Adrenal gland (tissue), 12 donors: ENCODE results near the gene MUS81. TPM values are rescaled to one million over a fixed set of nuclear protein-coding genes. Genes with fewer than 3 reads are reported as not detected.
"Not testable (repeated sequence)": the region's sequence is repeated elsewhere in the genome, so short reads cannot be mapped to it uniquely, and the experiment has no call there.

Experiments used
- DNase-seq, 7 donors: peaks; one replicate each; pipeline ENCODE4 v3.0.0-alpha.2; 2019 to 2020
- H3K27ac ChIP-seq, 5 donors: fragments of 200-600 bp; sonication (generic) in 4 of 5; 1 replicate in 3 of 5; 2 replicates in 2 of 5; pipeline versions ENCODE4 v1.5.1 to v1.8.0; 2016 to 2020; ENCODE audit warnings: mild to moderate bottlenecking in 1 of 5
- H3K27me3 ChIP-seq: fragments of 200-600 bp; 2 replicates; pipeline ENCODE4 v1.8.0; 2021
- H3K36me3 ChIP-seq, 2 donors: fragments of 200-600 bp; replicated peaks in 1 of 2; 1 replicate in 1 of 2; 2 replicates in 1 of 2; pipeline versions ENCODE4 v1.5.1 to v1.8.0; 2018 to 2022
- H3K4me1 ChIP-seq, 2 donors: fragments of 200-600 bp; replicated peaks in 1 of 2; 1 replicate in 1 of 2; 2 replicates in 1 of 2; pipeline versions ENCODE4 v1.5.1 to v1.8.0; 2018 to 2021
- H3K4me3 ChIP-seq, 4 donors: fragments of 200-600 bp; sonication (generic) in 3 of 4; one replicate each; pipeline ENCODE4 v1.5.1; 2016 to 2018
- H3K9me3 ChIP-seq, 3 donors: fragments of 200-600 bp; sonication (generic) in 1 of 3; replicated peaks in 1 of 3; 1 replicate in 2 of 3; 2 replicates in 1 of 3; pipeline versions ENCODE4 v1.5.1 to v1.8.0; 2016 to 2021
- POLR2A ChIP-seq, 2 donors: fragments of 450-650 bp; IDR thresholded peaks; one replicate each; pipeline ENCODE4 v1.6.1; 2017; ENCODE audit warnings: antibody characterized with exemption in 2 of 2, mild to moderate bottlenecking in 2 of 2, moderate library complexity in 1 of 2
- WGBS, 4 donors: extraction: QIAGEN DNeasy Blood & Tissue Kit in 2 of 4; methylation state at CpG; one replicate each; pipeline versions ENCODE4 v1.1.5 to v1.1.7; 2013 to 2017; 5-methylcytosine and 5-hydroxymethylcytosine counted together
- intact Hi-C, 2 donors: fragments of 100-400 bp; cut with DNase I; formaldehyde crosslinking; loops; one replicate each; pipeline versions ENCODE4 v1.14.1 to v1.15.0; 2022 to 2023
- polyA plus RNA-seq, 3 donors: library from polyadenylated mRNA; stranded (reverse); fragments of 200-250 nt in 2 of 3; fragments of 350-450 nt in 1 of 3; fragmentation: Illumina TruSeq in 1 of 3; extraction: RNeasy Lipid Tissue Mini Kit (QIAGEN cat#74804) in 1 of 3; gene quantifications; one replicate each; pipeline ENCODE4 v1.2.3, GENCODE V29; 2013 to 2014
- total RNA-seq, 9 donors: library from RNA; depleted of rRNA in 4 of 9; stranded (reverse); fragments of >200 nt in 4 of 9; fragments of 120-200 nt in 1 of 9; fragmentation: NEBNext Ultra II Directional in 1 of 9; extraction: Animal tissue kit (Norgen Biotek cat#: 25700) in 1 of 9; gene quantifications; one replicate each; pipeline versions ENCODE4 v1.1.0 to v1.2.4, GENCODE V29; 2013 to 2023
- TF ChIP-seq, protein P1 (sequence below), 6 experiments: fragments of 450-650 bp in 4 of 6; fragments of 200-600 bp in 2 of 6; sonication (generic) in 1 of 6; IDR thresholded peaks; 1 replicate in 5 of 6; 2 replicates in 1 of 6; pipeline versions ENCODE4 v1.5.1 to v1.8.0; 2016 to 2021; ENCODE audit warnings: antibody characterized with exemption in 6 of 6, mild to moderate bottlenecking in 2 of 6, moderate library complexity in 1 of 6
- donor health status: healthy with polysubstance abuse.
- donor health status: Bipolar disorder and iron deficiency.
- donor health status: DM: yes; HTN: yes; CAD: no.
- donor health status: DM: no; HTN: no; CAD: no.
- donor health status: DM: no; HTN: no; CAD: no.
- donor health status: DM: yes; HTN: yes; CAD: no.

The MUS81 gene
- total and polyA plus RNA-seq, 12 donors: 16.1 to 147 (median 41.1) TPM

DNA sequence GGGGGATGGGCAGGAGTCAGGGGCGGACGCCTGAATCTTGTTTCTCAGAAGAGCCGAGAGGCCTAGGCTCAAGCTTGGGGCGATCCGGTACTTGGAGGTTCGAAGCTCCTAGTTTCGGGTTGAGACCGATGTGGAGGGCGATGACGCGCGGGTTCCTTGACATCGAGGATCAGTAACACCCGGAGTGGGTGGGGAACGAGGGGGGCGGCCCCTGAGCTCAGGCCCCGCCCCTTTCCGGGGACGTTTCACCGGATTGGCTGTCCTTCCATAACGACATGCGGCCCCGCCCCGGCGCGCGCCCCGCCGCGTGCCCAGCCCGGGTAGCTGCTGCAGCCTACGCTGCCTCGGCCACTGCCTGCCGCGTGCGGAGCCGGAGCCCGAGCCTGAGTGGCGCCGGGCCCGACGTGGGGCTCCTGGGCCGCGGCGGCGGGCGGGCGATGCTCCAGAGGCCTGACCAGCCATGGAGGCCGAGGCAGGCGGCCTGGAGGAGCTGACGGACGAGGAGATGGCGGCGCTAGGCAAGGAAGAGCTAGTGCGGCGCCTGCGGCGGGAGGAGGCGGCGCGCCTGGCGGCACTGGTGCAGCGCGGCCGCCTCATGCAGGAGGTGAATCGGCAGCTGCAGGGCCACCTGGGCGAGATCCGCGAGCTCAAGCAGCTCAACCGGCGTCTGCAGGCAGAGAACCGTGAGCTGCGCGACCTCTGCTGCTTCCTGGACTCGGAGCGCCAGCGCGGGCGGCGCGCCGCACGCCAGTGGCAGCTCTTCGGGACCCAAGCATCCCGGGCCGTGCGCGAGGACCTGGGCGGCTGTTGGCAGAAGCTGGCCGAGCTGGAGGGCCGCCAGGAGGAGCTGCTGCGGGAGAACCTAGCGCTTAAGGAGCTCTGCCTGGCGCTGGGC, 30.3 kb downstream of the MUS81 start, which contains the start of gene CCDC85B:
Gene CCDC85B, plus strand, starts transcription at position 350 of the 895 bp plus-strand sequence. Its CDS starts 111 bp downstream, at position 461.
- TF ChIP-seq, protein P1, sequence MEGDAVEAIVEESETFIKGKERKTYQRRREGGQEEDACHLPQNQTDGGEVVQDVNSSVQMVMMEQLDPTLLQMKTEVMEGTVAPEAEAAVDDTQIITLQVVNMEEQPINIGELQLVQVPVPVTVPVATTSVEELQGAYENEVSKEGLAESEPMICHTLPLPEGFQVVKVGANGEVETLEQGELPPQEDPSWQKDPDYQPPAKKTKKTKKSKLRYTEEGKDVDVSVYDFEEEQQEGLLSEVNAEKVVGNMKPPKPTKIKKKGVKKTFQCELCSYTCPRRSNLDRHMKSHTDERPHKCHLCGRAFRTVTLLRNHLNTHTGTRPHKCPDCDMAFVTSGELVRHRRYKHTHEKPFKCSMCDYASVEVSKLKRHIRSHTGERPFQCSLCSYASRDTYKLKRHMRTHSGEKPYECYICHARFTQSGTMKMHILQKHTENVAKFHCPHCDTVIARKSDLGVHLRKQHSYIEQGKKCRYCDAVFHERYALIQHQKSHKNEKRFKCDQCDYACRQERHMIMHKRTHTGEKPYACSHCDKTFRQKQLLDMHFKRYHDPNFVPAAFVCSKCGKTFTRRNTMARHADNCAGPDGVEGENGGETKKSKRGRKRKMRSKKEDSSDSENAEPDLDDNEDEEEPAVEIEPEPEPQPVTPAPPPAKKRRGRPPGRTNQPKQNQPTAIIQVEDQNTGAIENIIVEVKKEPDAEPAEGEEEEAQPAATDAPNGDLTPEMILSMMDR (IDR thresholded peaks at IDR 0.05): peak in 2 of 6 experiments; percentile 15 to 24
- TF ChIP-seq POLR2A (IDR thresholded peaks at IDR 0.05): peak; percentile 97 to 99

DNA sequence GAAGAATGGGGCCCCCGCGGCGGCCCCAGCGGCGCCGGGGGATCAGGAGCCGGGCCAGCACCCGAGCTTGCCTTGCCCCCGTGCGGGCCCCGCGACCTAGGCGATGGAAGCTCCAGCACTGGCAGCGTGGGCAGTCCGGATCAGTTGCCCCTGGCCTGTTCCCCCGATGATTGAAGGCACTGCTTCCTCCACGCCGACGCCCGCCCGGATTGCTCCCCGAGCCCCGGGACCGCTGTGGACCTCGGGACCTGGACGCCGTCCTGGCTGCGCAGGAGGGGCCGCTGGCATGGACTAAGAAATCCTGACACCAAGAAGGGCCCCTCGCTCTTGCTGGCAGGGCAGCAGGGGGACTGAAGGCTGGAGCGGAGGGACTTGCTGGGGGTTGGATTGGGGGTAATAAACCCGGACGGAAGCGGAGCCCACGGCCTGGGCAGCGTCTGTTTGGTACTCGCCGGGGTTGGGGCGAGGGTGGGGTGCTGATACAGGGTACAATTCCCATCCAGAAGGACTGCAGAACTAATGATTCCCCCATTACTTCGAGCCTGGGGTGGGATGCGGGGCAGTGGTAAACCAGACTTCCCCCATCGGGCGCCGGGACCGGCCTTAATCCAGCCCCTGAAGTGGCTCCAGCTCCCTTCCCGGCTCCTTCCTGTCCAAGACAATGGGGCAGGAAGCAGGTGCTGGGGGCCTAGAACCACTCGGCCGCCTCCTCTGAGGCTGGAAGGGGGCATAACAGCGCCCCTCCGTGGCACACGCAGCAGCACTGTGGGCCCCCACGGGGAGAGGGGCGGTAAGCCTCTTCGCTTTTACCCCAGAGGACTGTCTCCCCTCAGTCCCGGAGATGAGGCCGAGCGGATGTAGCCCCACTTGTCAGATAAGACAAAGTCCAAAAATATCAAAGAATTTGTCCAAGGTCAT, 31.2 kb downstream of the MUS81 start:
- 0 to 3% (median 2%) methylated on average over 5 to 57 of the region's 57 CpGs for WGBS, 4 donors
- Histone ChIP-seq H3K27ac (peak overlapping the region; percentile 26 to 99 (median 96)), H3K36me3 (peaks cover 0 to 6% of the 10 kb centered on the region in 2 donors), H3K9me3 (no peaks in the 10 kb centered on the region), H3K4me3 (peak overlapping the region; percentile 10 to 62 (median 44)), H3K27me3 (no peaks in the 10 kb centered on the region), H3K4me1 (peaks cover 50 to 52% of the 10 kb centered on the region in 2 donors)
- intact Hi-C loops: no loop called here
- DNase-seq: peak in 5 of 7 donors; percentile 45 to 67 (median 51)
- TF ChIP-seq, protein P1 (IDR thresholded peaks at IDR 0.05): peak in 2 of 6 experiments; percentile 18 to 28
- TF ChIP-seq POLR2A (IDR thresholded peaks at IDR 0.05): peak; percentile 17 to 74

More for the DNA sequence above, 30.3 kb downstream of the MUS81 start, which contains the start of gene CCDC85B:
- H3K9me3 ChIP-seq: no peaks in the 10 kb centered on the region
- intact Hi-C loops: no loop called here
- DNase-seq: peak; percentile 98 to 100 (median 99)
- no peaks in the 10 kb centered on the region for H3K27me3 ChIP-seq
- H3K27ac ChIP-seq: peak within 1 kb of the TSS; percentile 26 to 99 (median 96)
- 0 to 8% (median 0%) methylated on average over 2 to 94 of the region's 94 CpGs for WGBS, 4 donors
- H3K36me3 ChIP-seq: peaks cover 0 to 13% of the 10 kb centered on the region in 2 donors
- H3K4me3 ChIP-seq: peak within 1 kb of the TSS; percentile 36 to 62 (median 50)
- H3K4me1 ChIP-seq: peaks cover 50 to 52% of the 10 kb centered on the region in 2 donors

DNA sequence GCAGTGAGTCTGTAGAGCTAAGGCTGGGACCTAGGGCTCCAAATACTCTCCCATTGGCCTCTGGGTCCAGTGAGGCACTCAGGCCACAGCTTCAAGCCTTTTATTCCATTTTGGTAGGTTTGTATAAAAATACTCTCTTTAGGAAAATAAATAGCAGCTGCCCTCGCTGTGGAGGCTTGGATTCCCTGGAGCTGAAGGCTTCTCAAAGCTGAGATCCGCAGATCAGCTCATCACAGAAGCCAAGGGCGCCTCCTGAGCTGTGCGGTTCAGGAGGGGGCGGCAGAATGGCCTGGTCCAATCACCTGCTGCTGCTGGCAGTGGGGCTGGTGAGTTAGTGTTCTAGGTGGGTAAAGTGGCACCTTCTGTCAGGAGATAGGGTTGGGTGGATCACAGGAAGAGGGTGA, 31.9 kb downstream of the MUS81 start:
- H3K4me3 ChIP-seq: peak overlapping the region in 2 of 4 donors; percentile 53 to 62
- H3K27me3 ChIP-seq, H3K36me3 ChIP-seq, H3K9me3 ChIP-seq, intact Hi-C loops: not testable (repeated sequence)
- 32 to 41% (median 37%) methylated on average over 4 to 5 of the region's 5 CpGs for WGBS, 4 donors
- H3K4me1 ChIP-seq: peaks cover 50 to 52% of the 10 kb centered on the region in 2 donors
- peak in 1 of 7 donors; percentile 51 for DNase-seq
- peak overlapping the region; percentile 26 to 99 (median 96) for H3K27ac ChIP-seq

- Histone ChIP-seq H3K36me3 (no peaks in the 10 kb centered on the region), H3K9me3 (no peaks in the 10 kb centered on the region), H3K4me1 (peaks cover 44 to 49% of the 10 kb centered on the region in 2 donors), H3K27me3 (no peaks in the 10 kb centered on the region), H3K4me3 (peak overlapping the region in 1 of 4 donors; percentile 62), H3K27ac (peak overlapping the region; percentile 26 to 99 (median 96))
- DNase-seq: peak in 1 of 7 donors; percentile 25
- WGBS, 4 donors: 75 to 78% (median 78%) methylated on average over 9 to 10 of the region's 10 CpGs
- TF ChIP-seq POLR2A (IDR thresholded peaks at IDR 0.05): no peak
- TF ChIP-seq, protein P1 (IDR thresholded peaks at IDR 0.05): no peak
- intact Hi-C loops: no loop called here
Measured at GRCh38 chr11:65892661-65893317, 32.6 kb downstream of the MUS81 start.
